ENCODE measurements around the gene ARHGAP15. TPM values are rescaled to one million over a fixed set of nuclear protein-coding genes. Genes with fewer than 3 reads are reported as not detected.

ARHGAP15 gene
- total RNA-seq (ENCODE audit: low replicate concordance): not detected in 2 replicates

DNA sequence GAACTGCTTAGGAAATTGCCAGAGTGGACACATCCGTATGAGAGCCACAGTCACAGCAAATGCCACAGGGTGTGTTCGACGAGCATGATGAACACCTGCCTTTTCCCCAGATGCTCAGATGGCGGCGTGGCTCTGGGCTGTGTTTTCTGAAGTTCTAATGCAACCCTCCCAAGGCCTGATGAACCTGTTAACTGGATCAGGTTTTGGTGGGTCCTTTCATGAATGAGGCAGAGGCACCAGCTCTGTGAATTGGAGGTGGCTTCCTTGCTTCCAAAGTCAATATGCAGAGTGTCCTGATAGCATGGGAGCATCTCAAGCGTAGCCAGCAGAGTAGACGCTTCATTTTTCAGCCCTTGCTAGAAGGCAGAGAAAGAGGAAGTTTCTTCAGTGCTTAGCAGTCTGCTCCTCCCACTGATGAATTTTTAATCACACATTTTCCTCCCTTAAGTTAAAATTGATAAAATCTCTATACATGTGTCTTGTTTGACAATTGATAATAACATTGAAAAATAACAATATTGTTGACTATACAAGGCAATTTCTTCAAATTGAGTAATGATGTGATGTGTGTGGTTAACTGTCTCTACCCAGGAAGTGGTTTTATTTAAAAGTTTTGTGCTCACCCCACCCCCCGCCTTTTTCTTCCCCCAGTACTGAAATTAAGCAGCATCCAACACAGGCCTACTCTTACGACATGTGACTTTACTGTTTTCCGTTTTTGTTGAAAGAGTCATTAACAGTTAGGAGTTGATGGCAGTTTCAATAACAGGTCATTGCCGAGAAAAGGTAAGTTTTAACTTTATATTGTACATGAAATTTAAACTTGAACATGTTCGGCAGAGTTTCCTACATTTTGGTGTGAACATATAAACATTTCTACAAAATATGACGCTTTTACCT is at the start of gene ARHGAP15:
Gene ARHGAP15 (plus strand): TSS at position 739 of the 900 bp plus-strand sequence.

All from smooth muscle cell of the coronary artery (primary cell).